ENCODE measurements around the gene POMGNT2.
"Not testable (repeated sequence)": the region's sequence is repeated elsewhere in the genome, so short reads cannot be mapped to it uniquely, and the experiment has no call there.

Gene POMGNT2

GRCh38 chr3:43075904-43076661 lies 29.8 kb downstream of the POMGNT2 start:
- no peak for DNase-seq (ENCODE audit: low read depth)

DNA sequence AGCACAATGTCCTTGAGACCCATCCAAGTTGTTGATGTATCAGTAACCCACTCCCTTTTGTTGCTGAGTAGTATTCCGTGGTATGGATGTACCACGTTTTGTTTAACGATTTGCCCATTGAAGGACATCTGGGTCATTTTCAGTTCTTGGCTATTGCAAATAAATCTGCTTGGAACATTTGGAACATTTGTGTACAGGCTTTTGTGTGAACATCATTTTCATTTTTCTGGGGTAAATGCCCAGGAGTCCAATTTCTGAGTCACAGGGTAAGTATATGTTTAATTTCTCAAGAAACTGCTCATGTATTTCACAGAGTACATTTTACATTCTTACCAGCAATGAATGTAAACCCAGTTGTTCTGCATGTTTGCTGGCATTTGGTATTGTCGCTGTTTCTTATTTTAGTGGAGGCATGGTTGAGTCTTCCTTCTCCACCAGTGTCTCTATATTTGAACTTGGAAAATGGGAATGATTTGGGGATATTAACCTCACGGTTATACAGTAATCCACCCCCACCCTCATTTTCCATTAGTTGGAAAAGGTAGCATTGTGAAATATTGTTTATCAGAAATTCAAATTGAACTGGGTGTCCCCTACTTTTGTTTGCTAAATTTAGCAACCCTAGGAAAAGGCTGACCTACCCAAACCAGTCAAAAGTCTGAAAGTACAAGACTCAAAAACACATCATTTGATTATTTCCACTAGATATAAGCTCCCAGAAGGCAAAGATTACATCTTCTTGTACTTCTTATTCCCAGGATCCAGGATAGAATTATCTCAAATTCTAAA lies 30.8 kb downstream of the POMGNT2 start:
- DNase-seq (ENCODE audit: low read depth), result no peak

DNA sequence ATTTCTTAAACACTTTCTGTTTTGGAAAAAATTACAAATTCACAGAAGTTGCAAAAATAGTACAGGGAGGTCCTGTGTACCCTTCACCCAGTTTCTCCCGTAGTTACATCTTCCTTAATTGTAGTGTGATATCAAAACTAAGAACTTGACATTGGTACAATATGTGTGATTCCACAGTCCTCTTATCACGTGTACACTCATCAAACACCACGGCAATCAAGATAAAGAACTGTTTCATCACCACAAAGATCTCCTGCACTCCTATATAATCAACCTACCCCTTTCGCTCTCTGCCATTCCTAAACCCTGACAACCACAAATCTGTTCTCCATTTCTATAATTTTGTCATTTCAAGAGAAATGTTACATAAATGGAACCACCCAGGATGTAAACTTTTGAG lies 31.4 kb downstream of the POMGNT2 start:
- no peak for DNase-seq (ENCODE audit: low read depth)

- DNase-seq (ENCODE audit: low read depth), result no peak
Observed at GRCh38 chr3:43073836-43074220, 32.1 kb downstream of the POMGNT2 start.

DNA sequence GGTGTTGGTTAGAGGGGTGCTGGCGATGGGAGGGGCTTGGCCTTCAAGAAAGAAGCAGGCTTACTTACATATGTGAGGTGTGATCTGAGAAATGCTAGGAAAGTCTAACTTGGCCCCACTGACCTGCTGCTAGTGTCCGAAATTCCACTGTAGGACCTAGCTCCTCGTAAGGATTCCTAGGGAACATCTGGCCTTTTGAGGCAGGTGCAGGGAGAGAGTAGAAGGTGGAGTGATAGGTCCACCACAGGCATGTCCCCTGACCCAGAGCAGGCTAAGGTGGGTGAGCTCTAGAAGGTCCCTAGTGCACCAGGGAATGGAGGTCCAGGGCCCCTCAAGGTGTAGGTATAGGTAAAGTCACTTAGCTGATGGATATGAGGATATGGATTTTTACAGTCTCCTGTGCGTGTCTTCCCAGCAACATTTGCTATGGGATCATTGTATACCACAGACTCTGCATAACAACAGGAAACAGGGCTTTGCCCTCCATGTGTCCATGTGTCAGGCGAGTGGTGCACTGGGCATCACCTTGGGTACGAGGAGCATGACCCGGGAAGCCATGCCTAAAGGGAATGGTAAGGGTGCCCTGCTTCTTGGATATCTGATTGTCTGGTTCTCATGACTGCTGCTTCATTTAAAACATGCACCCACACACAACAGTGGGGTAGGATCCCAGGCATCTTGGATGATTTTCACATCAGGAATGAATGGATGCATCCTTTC lies 32.6 kb downstream of the POMGNT2 start:
- no peak for DNase-seq (ENCODE audit: low read depth)

DNA sequence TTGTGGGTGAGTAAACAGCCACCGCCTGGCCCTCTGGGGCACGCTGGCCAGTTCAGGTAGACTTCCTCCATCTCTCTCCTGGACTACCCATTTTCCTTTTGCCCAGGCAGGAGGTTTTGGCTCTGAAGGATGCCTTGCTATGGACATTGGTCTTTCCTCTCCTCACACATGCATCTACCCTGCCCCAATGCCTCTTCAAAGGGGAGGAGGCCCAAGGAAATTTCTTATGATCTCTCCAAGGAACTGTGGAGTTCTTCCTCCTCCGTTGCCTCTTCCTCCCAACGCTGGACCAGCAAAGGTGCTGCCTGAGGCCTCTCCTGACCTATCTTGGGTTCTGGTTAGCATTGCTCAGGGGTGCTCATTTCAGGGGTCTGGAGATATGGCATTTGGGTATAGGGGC lies 33.5 kb downstream of the POMGNT2 start:
- no peak for DNase-seq (ENCODE audit: low read depth)

DNA sequence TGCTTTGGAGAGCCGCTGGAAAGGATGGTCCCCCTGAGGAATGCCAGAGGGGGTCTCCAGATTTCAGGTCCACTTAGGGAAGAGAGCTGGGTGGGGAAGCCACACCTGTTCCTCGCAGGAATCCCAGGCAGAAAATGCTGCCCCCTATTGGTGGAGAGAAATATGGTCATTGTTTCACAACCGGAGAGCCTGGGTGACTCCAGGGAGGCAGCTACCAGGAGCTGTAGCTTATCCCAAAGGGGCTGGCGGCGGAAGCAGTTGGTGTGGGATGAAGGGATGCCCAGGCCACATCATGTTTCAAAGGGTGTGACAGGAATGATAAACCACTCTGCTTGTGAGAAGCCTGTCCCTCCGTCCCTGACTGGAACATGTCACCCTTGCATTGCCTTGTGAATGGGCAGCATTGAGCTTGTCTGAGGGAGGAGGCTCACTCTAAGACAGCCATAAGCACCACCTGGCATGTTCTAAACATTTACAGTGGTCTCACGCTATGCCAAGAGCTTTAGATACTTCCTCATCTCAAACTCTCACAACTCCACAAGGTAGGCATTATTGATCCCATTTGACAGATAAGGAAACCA lies 34.5 kb downstream of the POMGNT2 start:
- DNase-seq (ENCODE audit: low read depth), result no peak

- DNase-seq (ENCODE audit: low read depth), result not testable (repeated sequence)
Observed at GRCh38 chr3:43070670-43071069, 35.2 kb downstream of the POMGNT2 start.

DNA sequence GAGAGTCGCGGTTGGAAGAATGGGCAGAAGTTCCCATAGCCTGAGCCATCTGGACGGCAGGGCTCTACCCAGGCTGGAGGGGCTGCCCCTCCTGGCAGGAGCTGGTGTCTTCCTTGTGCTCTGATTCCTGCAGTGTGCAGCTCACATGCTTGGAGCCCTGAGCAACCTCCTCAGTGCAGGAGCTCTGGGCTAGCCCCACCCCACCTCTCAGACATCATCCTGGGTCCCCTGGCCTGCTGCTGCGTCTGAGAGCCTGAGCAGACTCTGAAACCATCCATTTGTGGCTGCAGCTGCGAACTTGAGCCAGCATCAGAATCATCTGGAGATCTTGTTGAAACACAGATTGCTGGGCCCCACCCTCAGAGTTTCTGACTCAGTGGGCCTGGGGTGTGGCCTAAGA lies 42.8 kb downstream of the POMGNT2 start:
- DNase-seq (ENCODE audit: low read depth), result no peak

DNA sequence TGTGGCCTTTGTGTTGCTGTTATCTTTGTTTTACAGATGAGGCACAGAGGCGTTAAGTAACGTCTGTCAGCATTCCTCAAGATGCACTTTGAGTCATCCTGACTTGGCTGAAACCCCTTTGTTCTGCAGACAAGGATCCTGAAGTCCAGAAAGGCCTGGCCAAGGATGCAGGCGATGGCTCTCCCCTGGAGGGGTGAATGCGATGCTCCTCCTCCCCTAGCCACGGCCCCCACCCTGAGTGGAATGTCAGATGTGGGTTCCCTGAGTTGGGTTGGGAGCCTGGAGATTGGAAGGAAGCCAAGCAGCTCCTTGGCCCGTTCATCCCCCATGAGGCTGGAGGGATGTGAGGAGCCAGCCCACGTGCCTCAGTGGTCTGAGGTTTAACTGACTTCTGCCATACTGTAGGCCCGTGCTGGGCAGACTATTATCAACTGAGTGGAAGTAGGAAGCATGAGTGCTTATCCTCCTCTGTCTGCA lies 43.3 kb downstream of the POMGNT2 start:
- no peak for DNase-seq (ENCODE audit: low read depth)

- DNase-seq (ENCODE audit: low read depth), result no peak
Observed at GRCh38 chr3:43062040-43062563, 43.8 kb downstream of the POMGNT2 start.

GRCh38 chr3:43061101-43061895 lies 44.6 kb downstream of the POMGNT2 start:
- no peak for DNase-seq (ENCODE audit: low read depth)

DNA sequence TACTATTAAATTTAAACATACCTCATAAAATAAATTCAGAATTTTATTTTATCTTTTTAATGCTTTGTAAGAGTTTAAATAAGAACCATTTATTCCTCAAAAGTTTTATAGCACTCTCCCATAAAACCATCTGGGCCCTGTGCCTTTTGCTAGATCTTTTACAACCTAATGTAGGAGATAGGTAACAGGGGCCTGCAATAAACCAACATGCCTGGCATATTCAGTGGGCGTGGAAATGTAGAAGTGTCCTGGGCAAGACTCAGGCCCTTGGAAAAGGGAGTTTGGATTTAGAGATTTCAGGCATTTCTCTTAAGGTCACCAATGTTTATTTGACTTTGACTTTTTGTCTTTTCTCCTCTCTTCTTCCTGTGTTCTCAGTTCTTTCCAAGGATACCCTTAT lies 46.4 kb downstream of the POMGNT2 start:
- DNase-seq (ENCODE audit: low read depth), result no peak

DNA sequence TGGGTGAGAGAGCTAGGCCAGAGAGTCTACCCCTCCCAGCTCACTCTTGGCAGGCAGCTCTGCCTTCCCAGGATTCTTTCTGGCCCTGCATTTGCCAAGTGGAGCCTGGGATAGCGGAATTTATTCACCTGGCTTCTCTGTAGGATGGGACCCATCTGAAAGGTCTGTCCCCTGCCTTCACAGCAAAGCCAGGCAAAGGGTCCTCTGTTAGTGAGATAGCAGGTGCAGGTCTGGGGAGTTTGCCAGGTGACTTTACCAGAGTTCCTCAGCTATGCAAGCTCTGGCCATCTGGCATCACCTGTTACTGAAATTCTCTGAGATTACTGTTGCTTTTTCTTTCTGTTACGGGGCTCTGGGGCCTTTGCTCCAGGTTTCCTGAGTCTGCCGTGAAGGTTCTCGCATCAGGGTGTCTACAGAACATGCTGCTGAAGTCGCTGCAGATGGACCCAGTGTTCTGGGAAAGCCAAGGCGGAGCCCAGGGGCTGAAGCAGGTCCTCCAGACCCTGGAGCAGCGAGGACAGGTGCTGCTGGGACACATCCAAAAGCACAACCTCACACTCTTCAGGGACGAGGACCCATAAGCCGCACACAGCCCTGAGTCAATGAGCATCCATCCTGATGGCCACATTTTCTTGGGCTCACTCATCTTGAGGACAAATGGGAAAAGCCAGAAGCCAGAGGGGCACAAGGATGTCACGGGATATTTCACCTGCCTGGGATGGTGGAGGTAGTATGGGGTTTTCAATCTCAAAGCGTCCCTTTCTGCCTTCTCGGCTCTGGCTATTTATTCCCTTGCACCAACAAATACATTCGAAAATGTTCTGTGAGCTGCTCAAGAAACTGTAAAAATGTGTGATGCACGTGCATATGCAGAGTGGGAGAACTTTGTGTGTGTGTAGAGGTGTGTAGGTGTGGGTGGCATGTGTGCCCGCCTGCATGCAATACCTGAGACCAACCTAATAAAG lies 49.8 kb downstream of the POMGNT2 start:
- no peak for DNase-seq (ENCODE audit: low read depth)

DNA sequence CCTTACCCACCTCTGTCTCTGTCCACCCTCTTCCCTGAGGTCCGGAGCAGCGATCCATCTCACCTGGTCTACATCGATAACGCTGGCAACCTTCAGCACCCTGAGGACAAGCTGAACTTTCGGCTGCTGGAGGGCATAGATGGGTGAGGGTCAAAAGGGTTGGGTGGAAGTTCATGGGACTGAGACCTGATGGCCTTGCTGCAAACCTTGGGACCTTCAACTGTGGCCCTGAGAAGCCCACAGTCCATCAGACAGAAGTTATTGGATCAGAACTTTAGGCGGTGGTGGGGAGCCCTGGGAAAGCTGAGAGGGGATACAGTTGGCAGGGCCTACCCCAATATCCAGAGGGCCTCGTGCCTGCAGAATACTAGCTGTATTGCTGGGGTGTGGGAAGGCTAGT lies 50.5 kb downstream of the POMGNT2 start:
- no peak for DNase-seq (ENCODE audit: low read depth)

- DNase-seq (ENCODE audit: low read depth), result no peak
Observed at GRCh38 chr3:43054754-43055153, 51.1 kb downstream of the POMGNT2 start.

DNA sequence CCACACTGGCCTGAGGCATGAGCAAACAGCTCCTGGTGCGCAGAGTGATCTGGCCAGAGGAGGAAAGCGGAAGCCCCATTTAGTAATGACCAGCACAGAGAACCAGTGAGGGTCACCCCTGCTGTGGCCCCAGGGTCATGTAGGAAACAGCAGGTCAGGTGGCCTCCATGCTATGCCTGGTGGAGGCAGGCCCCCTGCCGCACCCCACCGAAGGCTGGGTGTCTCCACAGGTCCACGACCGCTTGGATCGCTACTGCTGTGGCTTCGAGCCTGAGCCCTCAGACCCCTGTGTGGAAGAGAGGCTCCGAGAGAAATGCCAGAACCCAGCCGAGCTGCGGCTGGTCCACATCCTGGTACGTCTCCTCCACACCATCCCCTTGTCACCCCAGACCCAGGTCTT lies 52.6 kb downstream of the POMGNT2 start:
- no peak for DNase-seq (ENCODE audit: low read depth)

- DNase-seq (ENCODE audit: low read depth), result no peak
Observed at GRCh38 chr3:43048470-43048869, 57.4 kb downstream of the POMGNT2 start.

- DNase-seq (ENCODE audit: low read depth), result no peak
Observed at GRCh38 chr3:43046583-43046982, 59.3 kb downstream of the POMGNT2 start.

DNA sequence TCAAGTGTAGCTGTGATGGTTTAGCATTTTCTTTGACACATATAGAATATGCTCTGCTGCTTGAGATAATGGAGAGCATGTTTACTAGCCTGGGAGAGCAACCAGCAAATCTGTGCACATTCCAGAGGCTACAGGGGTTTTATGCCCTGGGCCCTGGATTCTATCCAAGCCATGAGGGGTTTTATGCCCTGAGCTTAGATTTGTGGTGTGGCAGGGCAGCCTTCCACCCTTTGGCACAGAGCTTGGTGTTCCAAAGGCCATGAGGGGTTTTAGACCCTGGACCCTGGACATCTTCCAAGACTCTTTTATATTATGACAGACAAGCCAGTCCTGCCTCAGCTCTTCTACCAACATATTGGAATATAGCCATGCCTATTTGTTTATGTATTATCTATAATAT lies 60.8 kb downstream of the POMGNT2 start:
- not testable (repeated sequence) for DNase-seq (ENCODE audit: low read depth)

Data from fibroblast of the conjunctiva (primary cell).